Activated B cell treated with CpG ODN at 0.5 μM for 24 hours (primary cell): ENCODE data around the gene SUN2. TPM values are rescaled to one million over a fixed set of nuclear protein-coding genes. Genes with fewer than 3 reads are reported as not detected.

ENCODE experiments used
- ATAC-seq: fragments of 200-7000 bp; cut with Tn5 transposase; one replicate; pipeline ENCODE4 v1.10.0; 2021; ENCODE audit warnings: low read depth, mild to moderate bottlenecking, moderate library complexity
- CTCF ChIA-PET: fragments of 350-600 bp; sonication (Branson Sonifier 250); formaldehyde crosslinking; loops from one replicate; lab custom pipeline; 2021; ENCODE audit warnings: antibody characterized with exemption; lab: Charles Lee
- POLR2A ChIA-PET: fragments of 350-600 bp; sonication (Branson Sonifier 250); formaldehyde crosslinking; loops from one replicate; lab custom pipeline; 2021; ENCODE audit warnings: antibody characterized with exemption; lab: Charles Lee
- DNase-seq: peaks from one replicate; pipeline ENCODE4 v3.0.0; 2022
- H3K27ac Mint-ChIP-seq: one replicate; pipeline ENCODE4 v1.8.0; 2020; ENCODE audit warnings: mixed read lengths
- H3K27me3 Mint-ChIP-seq: one replicate; pipeline ENCODE4 v1.8.0; 2021; ENCODE audit warnings: mixed read lengths
- H3K36me3 Mint-ChIP-seq: one replicate; pipeline ENCODE4 v1.8.0; 2021; ENCODE audit warnings: low read depth, mixed read lengths
- H3K4me1 Mint-ChIP-seq: one replicate; pipeline ENCODE4 v1.8.0; 2021; ENCODE audit warnings: mixed read lengths
- H3K4me3 Mint-ChIP-seq: one replicate; pipeline ENCODE4 v1.8.0; 2020; ENCODE audit warnings: mild to moderate bottlenecking, mixed read lengths
- H3K9me3 Mint-ChIP-seq: one replicate; pipeline ENCODE4 v1.8.0; 2020; ENCODE audit warnings: mixed read lengths
- CTCF ChIP-seq: fragments of 200-600 bp; IDR thresholded peaks from one replicate; pipeline ENCODE4 v1.8.0; 2022; ENCODE audit warnings: antibody characterized with exemption, mild to moderate bottlenecking
- intact Hi-C: fragments of 100-400 bp; cut with micrococcal nuclease; formaldehyde crosslinking; loops from one replicate; pipeline ENCODE4 v1.15.1; 2024
- total RNA-seq: library from RNA; stranded (reverse); gene quantifications from 2 replicates; pipeline ENCODE4 v1.2.3, GENCODE V29; 2022

SUN2 gene
- total RNA-seq, 1 donor from 2014 or later, result 146 TPM

GRCh38 chr22:38719196-38719595 is 36.6 kb downstream of the SUN2 start:
- H3K27ac Mint-ChIP-seq, result no peak overlapping the region
- no peak for TF ChIP-seq CTCF
- H3K4me3 Mint-ChIP-seq, result no peak overlapping the region
- POLR2A ChIA-PET, result interaction anchor here (1.9 kb wide), 1 partner anchor 9 kb away, joined by 5 read pairs; no protein-coding TSS in a partner anchor
- no peak for ATAC-seq
- peaks cover 83% of the 10 kb centered on the region for H3K36me3 Mint-ChIP-seq
- intact Hi-C loops, result no loop called here
- CTCF ChIA-PET, result no interaction called here
- no peaks in the 10 kb centered on the region for H3K9me3 Mint-ChIP-seq
- peaks cover 12% of the 10 kb centered on the region for H3K4me1 Mint-ChIP-seq
- H3K27me3 Mint-ChIP-seq, result no peaks in the 10 kb centered on the region
- no peak for DNase-seq

GRCh38 chr22:38718414-38718813 is 37.4 kb downstream of the SUN2 start:
- ATAC-seq (no peak), DNase-seq (no peak)
- H3K36me3 Mint-ChIP-seq, result peaks cover 81% of the 10 kb centered on the region
- H3K4me3 Mint-ChIP-seq, result no peak overlapping the region
- CTCF ChIA-PET, result no interaction called here
- peaks cover 18% of the 10 kb centered on the region for H3K4me1 Mint-ChIP-seq
- no peaks in the 10 kb centered on the region for H3K27me3 Mint-ChIP-seq
- H3K9me3 Mint-ChIP-seq, result no peaks in the 10 kb centered on the region
- POLR2A ChIA-PET, result interaction anchor here (1.9 kb wide), 1 partner anchor 9 kb away, joined by 5 read pairs; no protein-coding TSS in a partner anchor
- intact Hi-C loops, result no loop called here
- TF ChIP-seq CTCF, result no peak
- H3K27ac Mint-ChIP-seq, result no peak overlapping the region

- no peak overlapping the region for H3K27ac Mint-ChIP-seq
- no peak for TF ChIP-seq CTCF
- no peak overlapping the region for H3K4me3 Mint-ChIP-seq
- ATAC-seq (no peak), DNase-seq (no peak)
- intact Hi-C loops, result no loop called here
- ChIA-PET POLR2A (interaction anchor here (0.6 kb wide), 1 partner anchor 49 kb away, joined by 3 read pairs; no protein-coding TSS in a partner anchor), CTCF (no interaction called here)
- H3K9me3 Mint-ChIP-seq, result no peaks in the 10 kb centered on the region
- peaks cover 81% of the 10 kb centered on the region for H3K36me3 Mint-ChIP-seq
- no peaks in the 10 kb centered on the region for H3K27me3 Mint-ChIP-seq
- H3K4me1 Mint-ChIP-seq, result peaks cover 29% of the 10 kb centered on the region
These were observed 38.6 kb downstream of the SUN2 start for GRCh38 chr22:38717244-38717643.

GRCh38 chr22:38716826-38717225 is 39.0 kb downstream of the SUN2 start:
- intact Hi-C loops, result no loop called here
- ATAC-seq (no peak), DNase-seq (no peak)
- ChIA-PET POLR2A (no interaction called here), CTCF (no interaction called here)
- TF ChIP-seq CTCF, result no peak
- Mint-ChIP-seq H3K9me3 (no peaks in the 10 kb centered on the region), H3K4me3 (no peak overlapping the region), H3K4me1 (peaks cover 33% of the 10 kb centered on the region), H3K27me3 (no peaks in the 10 kb centered on the region), H3K36me3 (peaks cover 81% of the 10 kb centered on the region), H3K27ac (no peak overlapping the region)

GRCh38 chr22:38716271-38716670 is 39.5 kb downstream of the SUN2 start:
- Mint-ChIP-seq H3K9me3 (no peaks in the 10 kb centered on the region), H3K4me1 (peaks cover 34% of the 10 kb centered on the region), H3K36me3 (peaks cover 79% of the 10 kb centered on the region), H3K4me3 (no peak overlapping the region), H3K27me3 (no peaks in the 10 kb centered on the region), H3K27ac (no peak overlapping the region)
- intact Hi-C loops, result no loop called here
- POLR2A ChIA-PET, result no interaction called here
- ATAC-seq (no peak), DNase-seq (no peak)
- CTCF ChIA-PET, result no interaction called here
- no peak for TF ChIP-seq CTCF
